Karpas-422 (cell line): ENCODE data around the gene SELENOM. TPM values are rescaled to one million over a fixed set of nuclear protein-coding genes. Genes with fewer than 3 reads are reported as not detected.

Experiments
- DNase-seq: peaks from one replicate; pipeline ENCODE4 v3.0.0-alpha.2; 2015
- H2AFZ ChIP-seq: fragments of 200-600 bp; sonication (generic); 2 replicates; pipeline ENCODE4 v1.6.1; 2014; ENCODE audit warnings: antibody characterized with exemption, low read length, mixed read lengths
- H3K27ac ChIP-seq: fragments of 200-600 bp; sonication (generic); 2 replicates; pipeline ENCODE4 v1.5.1; 2014; ENCODE audit warnings: mild to moderate bottlenecking, low read length, moderate library complexity
- H3K27me3 ChIP-seq: fragments of 200-600 bp; sonication (generic); 2 replicates; pipeline ENCODE4 v1.6.1; 2014; ENCODE audit warnings: low read length, mixed read lengths
- H3K36me3 ChIP-seq: fragments of 200-600 bp; sonication (generic); 2 replicates; pipeline ENCODE4 v1.6.1; 2014; ENCODE audit warnings: low read length, mixed read lengths; ENCODE audit not compliant: insufficient read depth
- H3K4me1 ChIP-seq: fragments of 200-600 bp; sonication (generic); 2 replicates; pipeline ENCODE4 v1.6.1; 2014; ENCODE audit warnings: mild to moderate bottlenecking, low read length, mixed read lengths
- H3K4me2 ChIP-seq: fragments of 200-600 bp; sonication (generic); 2 replicates; pipeline ENCODE4 v1.6.1; 2014; ENCODE audit warnings: low read length, low read depth, mild to moderate bottlenecking; ENCODE audit not compliant: poor library complexity, severe bottlenecking
- H3K4me3 ChIP-seq: fragments of 200-600 bp; sonication (generic); 2 replicates; pipeline ENCODE4 v1.5.1; 2014; ENCODE audit warnings: mild to moderate bottlenecking, antibody characterized with exemption, low read length, mixed read lengths
- H3K79me2 ChIP-seq: fragments of 200-600 bp; sonication (generic); 2 replicates; pipeline ENCODE4 v1.6.1; 2014; ENCODE audit warnings: mild to moderate bottlenecking, low read length, mixed read lengths
- H3K9ac ChIP-seq: fragments of 200-600 bp; sonication (generic); 2 replicates; pipeline ENCODE4 v1.6.0; 2014; ENCODE audit warnings: low read length
- H3K9me2 ChIP-seq: fragments of 200-600 bp; sonication (generic), shearing (Covaris generic); replicated peaks from 2 replicates; pipeline ENCODE4 v1.6.0; 2014; ENCODE audit warnings: mild to moderate bottlenecking, low read length, moderate library complexity; ENCODE audit not compliant: insufficient read depth
- H3K9me3 ChIP-seq: fragments of 300-700, 200-600 bp; sonication (generic); 2 replicates; pipeline ENCODE4 v1.6.1; 2014; ENCODE audit warnings: low read length, mixed read lengths
- H4K20me1 ChIP-seq: fragments of 200-600 bp; sonication (generic); 2 replicates; pipeline ENCODE4 v1.6.1; 2014; ENCODE audit warnings: mild to moderate bottlenecking, antibody characterized with exemption, low read length, low read depth; ENCODE audit not compliant: insufficient read depth
- total RNA-seq: library from RNA; depleted of rRNA; stranded (reverse); fragments of >200 nt; shearing (Covaris generic); gene quantifications from 2 replicates; pipeline ENCODE4 v1.2.3, GENCODE V29; 2014; ENCODE audit warnings: low replicate concordance

The SELENOM gene
- total RNA-seq, 1 experiment from 2014 or later, result 11.1 TPM

DNA sequence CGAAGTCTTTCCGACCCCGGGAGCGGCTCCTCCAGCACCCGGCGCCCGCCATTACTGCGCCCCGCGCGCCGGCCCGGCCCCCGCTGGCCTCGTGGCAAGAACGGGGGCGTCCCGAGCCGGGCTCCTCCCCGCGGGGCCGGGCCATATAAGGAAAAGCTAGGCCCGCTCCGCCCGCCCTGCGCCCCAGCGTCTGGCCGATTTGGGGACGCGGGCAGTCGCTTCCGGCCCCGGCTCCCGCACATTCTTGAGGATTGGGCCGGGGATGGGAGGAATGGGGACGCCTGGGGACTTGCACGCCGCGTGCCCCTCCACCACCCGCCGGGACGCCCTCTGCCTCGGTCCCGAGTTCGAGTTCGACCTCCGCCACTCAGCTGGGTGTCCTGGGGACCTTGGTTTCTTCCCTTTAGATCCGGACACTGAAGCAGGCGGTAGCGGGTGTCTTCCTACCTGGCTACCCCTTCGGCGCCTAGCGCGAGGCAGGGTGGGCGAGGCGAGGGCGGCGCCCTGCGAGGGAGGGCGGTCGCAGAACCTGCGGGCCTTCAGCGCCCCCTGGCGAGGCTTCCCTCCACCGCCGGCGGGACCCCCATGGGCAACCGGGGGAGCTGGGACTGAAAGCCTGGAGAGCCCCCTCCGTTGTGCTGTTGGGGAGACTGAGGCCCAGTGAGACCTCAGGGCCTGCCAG lies 22.4 kb downstream of the SELENOM start:
- H3K9me3 ChIP-seq, result no peaks in the 10 kb centered on the region
- peak overlapping the region; percentile 78 for H3K27ac ChIP-seq
- peak overlapping the region; percentile 95 for H3K4me2 ChIP-seq
- H3K4me1 ChIP-seq, result peaks cover 65% of the 10 kb centered on the region
- peaks cover 13% of the 10 kb centered on the region for H3K79me2 ChIP-seq
- H3K4me3 ChIP-seq, result peak overlapping the region; percentile 90
- H3K9me2 ChIP-seq, result no peaks in the 10 kb centered on the region
- peak overlapping the region; percentile 90; the same call in 1 of the 2 replicates for H2AFZ ChIP-seq
- H3K9ac ChIP-seq, result peak overlapping the region; percentile 95
- H3K27me3 ChIP-seq, result no peaks in the 10 kb centered on the region
- H4K20me1 ChIP-seq, result no peaks in the 10 kb centered on the region
- no peaks in the 10 kb centered on the region for H3K36me3 ChIP-seq
- peak; percentile 97 for DNase-seq

- peak overlapping the region; percentile 95 for H3K9ac ChIP-seq
- H3K27me3 ChIP-seq, result no peaks in the 10 kb centered on the region
- H3K9me2 ChIP-seq, result no peaks in the 10 kb centered on the region
- H3K9me3 ChIP-seq, result no peaks in the 10 kb centered on the region
- H3K4me1 ChIP-seq, result peaks cover 58% of the 10 kb centered on the region
- H3K27ac ChIP-seq, result peak overlapping the region; percentile 57
- H3K79me2 ChIP-seq, result peaks cover 13% of the 10 kb centered on the region
- peak overlapping the region; percentile 95 for H3K4me2 ChIP-seq
- H3K4me3 ChIP-seq, result peak overlapping the region; percentile 90
- peak overlapping the region; percentile 90; the same call in 1 of the 2 replicates for H2AFZ ChIP-seq
- no peaks in the 10 kb centered on the region for H4K20me1 ChIP-seq
- no peaks in the 10 kb centered on the region for H3K36me3 ChIP-seq
- DNase-seq, result peak; percentile 72
Observed at GRCh38 chr22:31083923-31084810, 23.2 kb downstream of the SELENOM start.

DNA sequence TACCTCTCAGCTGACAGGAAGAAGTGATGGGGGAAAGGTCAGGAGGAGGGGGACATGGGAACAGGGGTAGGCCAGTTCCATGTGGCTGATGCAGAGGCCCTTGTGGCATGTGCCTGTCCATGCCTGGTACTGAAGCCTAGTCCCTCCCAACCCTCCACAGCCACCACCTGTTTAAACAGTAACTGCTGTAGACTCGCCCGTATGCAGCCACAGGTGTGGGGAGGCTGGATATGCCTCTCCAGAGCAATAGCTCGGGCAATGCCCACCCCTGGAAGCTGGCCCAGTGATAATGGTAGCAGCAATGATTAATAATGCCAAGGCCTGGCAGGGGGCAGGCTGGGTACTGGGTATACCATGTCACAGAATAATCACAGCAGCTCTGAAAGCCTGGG lies 24.0 kb downstream of the SELENOM start:
- Histone ChIP-seq H3K9ac (peak overlapping the region; percentile 95), H3K9me3 (no peaks in the 10 kb centered on the region), H3K27me3 (no peaks in the 10 kb centered on the region), H3K79me2 (peaks cover 13% of the 10 kb centered on the region), H3K4me3 (peak overlapping the region; percentile 90), H3K36me3 (no peaks in the 10 kb centered on the region), H3K27ac (peak overlapping the region; percentile 57; the same call in 1 of the 2 replicates), H4K20me1 (no peaks in the 10 kb centered on the region), H3K9me2 (no peaks in the 10 kb centered on the region), H2AFZ (no peak overlapping the region), H3K4me2 (peak overlapping the region; percentile 95), H3K4me1 (peaks cover 50% of the 10 kb centered on the region)
- DNase-seq, result no peak

DNA sequence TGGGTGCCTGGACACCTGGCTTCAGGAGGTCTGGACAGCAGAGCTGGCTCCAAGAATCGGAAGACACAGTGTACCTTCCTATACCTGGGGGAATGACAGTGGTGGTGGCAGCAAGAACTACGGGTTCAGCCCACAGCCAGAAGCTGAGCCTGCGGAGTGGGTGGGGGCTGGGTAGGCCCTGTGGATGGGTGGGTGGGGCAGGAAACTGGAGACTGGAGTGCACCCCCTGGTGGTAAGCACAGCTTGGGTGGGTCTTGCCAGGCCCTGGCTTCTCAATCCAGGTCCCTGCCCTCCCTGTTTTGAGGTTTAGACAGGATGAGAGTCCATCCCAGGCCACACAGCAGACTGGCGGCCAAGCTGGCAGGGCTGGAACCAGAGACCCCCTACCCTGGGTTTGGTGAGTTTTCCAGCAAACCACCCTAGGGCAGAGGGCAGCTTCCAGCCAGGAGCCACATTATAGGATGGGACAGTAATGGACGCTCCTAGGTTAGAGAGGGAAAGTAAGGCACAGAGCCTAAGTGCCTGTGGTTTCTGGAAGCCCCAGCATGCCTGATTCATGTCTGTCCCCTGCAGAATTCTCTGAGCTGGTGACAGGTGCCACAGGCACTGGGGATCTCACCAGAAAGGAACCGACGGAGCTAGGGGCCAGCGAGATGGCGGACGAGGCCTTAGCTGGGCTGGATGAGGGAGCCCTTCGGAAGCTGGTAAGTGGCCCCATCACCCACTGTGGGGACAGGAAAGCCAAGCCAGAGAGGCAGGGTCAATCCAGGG lies 24.6 kb downstream of the SELENOM start:
- no peaks in the 10 kb centered on the region for H3K9me3 ChIP-seq
- H3K4me2 ChIP-seq, result peak overlapping the region; percentile 95
- peaks cover 13% of the 10 kb centered on the region for H3K79me2 ChIP-seq
- no peaks in the 10 kb centered on the region for H3K9me2 ChIP-seq
- H3K4me1 ChIP-seq, result peaks cover 48% of the 10 kb centered on the region
- no peaks in the 10 kb centered on the region for H3K36me3 ChIP-seq
- DNase-seq, result peak; percentile 83
- H3K27me3 ChIP-seq, result no peaks in the 10 kb centered on the region
- no peak overlapping the region for H2AFZ ChIP-seq
- H3K4me3 ChIP-seq, result peak overlapping the region; percentile 90; the same call in 1 of the 2 replicates
- peak overlapping the region; percentile 95 for H3K9ac ChIP-seq
- H3K27ac ChIP-seq, result no peak overlapping the region
- H4K20me1 ChIP-seq, result no peaks in the 10 kb centered on the region

DNA sequence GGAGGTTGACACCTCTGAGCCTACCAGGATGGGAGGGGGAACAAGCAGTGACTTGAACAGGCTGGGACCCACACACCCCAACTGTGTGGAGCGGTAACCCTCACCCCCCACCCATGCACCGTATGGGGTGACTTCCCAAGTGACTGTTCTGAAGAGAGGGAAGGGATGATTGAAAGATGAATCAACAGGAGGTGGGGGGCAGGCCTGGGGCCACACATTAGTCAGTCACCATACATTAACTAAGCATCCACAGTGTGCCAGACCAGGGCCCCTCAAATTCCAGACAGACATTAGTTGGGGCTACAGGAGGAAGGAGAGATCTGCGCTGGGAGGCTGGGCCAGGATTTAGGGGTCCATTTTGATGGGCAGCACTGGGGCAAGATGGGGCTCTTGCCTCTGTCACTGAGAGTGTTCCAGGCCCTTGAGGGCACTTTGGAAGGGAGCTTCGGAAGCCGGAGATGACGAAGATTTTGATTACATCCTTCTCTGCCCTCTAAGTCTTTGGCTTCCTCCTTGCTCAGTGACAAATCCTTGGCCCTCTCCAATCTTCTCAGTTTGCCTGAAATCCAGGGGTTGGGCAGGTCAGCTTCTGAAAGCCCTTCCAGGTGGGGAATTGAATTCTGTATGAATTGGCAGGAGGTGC lies 25.3 kb downstream of the SELENOM start:
- Histone ChIP-seq H3K4me2 (peak overlapping the region; percentile 90), H3K9ac (peak overlapping the region; percentile 80), H3K4me3 (peak overlapping the region; percentile 71), H3K27ac (no peak overlapping the region), H3K79me2 (peaks cover 13% of the 10 kb centered on the region), H2AFZ (no peak overlapping the region), H3K4me1 (peaks cover 48% of the 10 kb centered on the region), H3K9me2 (no peaks in the 10 kb centered on the region), H3K27me3 (no peaks in the 10 kb centered on the region), H3K36me3 (no peaks in the 10 kb centered on the region), H3K9me3 (no peaks in the 10 kb centered on the region), H4K20me1 (no peaks in the 10 kb centered on the region)
- DNase-seq, result no peak

DNA sequence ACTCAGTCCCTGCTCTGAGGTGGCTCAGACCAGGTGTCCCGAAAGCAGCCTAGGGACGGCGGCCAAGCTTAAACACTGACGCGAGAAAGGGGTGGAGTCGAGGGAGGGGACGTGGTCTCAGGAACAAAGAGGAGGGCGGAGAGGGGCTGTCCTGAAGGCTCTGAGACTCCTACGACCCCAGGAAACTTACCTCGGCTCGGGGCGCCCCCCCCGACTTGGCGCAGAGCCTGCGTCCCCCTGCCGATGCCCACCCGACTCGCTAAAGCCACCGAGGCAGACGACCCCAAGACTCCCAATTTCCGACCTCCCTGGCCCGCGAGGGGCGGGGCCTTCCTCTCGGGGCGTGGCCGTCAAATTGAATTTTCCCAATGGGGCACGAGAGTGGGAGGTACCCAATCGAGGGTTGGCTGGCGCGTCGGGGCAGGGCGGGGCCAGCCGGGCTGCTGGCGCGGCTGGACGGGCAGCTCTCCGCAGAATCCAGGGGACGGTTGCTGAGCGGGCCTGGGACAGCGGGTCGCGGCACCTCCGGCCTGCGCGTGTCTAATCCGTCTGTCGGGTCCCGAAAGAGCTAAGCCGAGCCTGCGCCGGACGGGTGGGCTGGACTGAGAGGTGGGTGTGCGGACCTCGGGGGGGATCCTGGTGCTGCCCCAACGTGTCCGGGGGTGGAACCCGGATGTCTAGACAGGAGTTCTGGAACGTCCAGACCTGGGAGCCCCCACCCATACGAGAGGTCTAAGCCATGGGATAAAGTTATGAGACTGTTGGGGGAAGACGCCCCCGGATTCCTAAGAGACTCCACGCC lies 26.3 kb downstream of the SELENOM start, which contains the start of gene SMTN:
SMTN (plus strand) TSS at position 471 of the 802 bp plus-strand sequence. CDS start 1,941 bp downstream, outside the sequence.
- Histone ChIP-seq H3K4me2 (peak within 1 kb of the TSS; percentile 90), H4K20me1 (no peaks in the 10 kb centered on the region), H3K9me3 (no peaks in the 10 kb centered on the region), H3K36me3 (no peaks in the 10 kb centered on the region), H3K79me2 (peaks cover 13% of the 10 kb centered on the region), H3K27ac (no peak within 1 kb of the TSS), H3K27me3 (no peaks in the 10 kb centered on the region), H3K9ac (peak within 1 kb of the TSS; percentile 80), H2AFZ (peak within 1 kb of the TSS; percentile 44; the same call in 1 of the 2 replicates), H3K4me1 (peaks cover 47% of the 10 kb centered on the region), H3K9me2 (no peaks in the 10 kb centered on the region), H3K4me3 (peak within 1 kb of the TSS; percentile 71)
- DNase-seq, result peak; percentile 97
